NOMO-1 (cell line): ENCODE results near the gene SLCO4A1.
"Not testable (repeated sequence)": the region's sequence is repeated elsewhere in the genome, so short reads cannot be mapped to it uniquely, and the experiment has no call there.

Experiments
- DNase-seq, 2 experiments: peaks; one replicate each; lab custom pipeline; 2025; ENCODE audit not compliant: unreplicated experiment in 2 of 2; lab: John Stamatoyannopoulos, UW

Gene SLCO4A1

DNA sequence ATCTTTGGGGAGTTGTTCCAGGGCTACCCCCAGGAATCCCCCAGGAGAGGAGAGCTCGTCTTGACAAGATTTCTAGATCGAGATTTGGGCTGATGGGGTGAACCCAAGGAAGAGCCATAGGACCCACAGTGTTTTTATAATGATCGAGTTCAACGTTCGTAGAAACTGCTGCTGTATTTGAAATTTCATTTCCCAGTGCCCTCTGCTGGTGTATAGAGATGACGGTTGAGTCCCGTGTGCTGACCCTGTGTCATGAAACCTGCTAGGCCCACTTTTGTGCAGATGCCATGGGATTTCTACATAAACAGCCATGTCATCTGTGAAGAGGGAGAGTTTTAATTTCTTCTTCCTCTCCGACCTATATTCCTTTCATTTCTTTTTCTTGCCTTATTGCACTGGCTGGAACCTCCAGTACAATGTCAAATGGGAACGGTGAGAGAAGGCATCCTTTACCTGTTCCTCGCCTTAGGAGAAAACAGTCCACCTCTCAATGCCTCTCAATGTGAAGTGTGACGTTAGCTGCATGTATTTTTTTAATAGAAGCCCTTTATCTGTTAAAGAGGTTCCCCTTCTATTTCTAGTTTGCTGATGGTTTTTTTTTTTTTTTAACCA lies 37.8 kb downstream of the SLCO4A1 start:
- DNase-seq: no peak

DNA sequence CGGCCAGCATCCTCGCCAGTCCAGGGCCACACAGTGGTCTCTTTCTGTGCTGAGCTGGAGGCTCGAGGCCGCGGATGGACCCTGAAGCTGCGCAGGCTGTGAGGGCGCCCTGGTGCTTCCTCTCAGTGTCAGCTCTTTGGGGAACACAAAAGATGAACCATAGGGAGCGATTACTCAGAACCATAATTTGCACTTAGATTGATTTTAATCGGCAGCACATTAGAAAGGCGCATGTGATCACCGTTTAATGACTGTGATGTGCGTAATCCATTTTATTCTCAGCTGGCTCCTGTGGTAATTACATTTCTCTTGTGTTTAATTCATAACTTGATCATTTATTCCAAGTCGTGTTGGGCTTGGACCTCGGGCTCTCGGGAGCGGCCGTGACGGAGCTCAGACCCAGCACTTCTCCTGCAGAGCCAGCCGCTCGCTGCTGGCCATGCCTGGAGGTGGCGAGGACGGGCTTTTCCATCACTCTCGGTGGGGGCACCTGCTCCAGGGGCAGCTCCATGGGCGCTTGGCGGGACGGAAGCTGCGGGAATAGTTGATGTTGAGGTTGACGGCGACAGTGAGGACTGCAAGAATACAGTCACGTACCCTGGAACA lies 40.7 kb downstream of the SLCO4A1 start:
- DNase-seq: no peak

DNA sequence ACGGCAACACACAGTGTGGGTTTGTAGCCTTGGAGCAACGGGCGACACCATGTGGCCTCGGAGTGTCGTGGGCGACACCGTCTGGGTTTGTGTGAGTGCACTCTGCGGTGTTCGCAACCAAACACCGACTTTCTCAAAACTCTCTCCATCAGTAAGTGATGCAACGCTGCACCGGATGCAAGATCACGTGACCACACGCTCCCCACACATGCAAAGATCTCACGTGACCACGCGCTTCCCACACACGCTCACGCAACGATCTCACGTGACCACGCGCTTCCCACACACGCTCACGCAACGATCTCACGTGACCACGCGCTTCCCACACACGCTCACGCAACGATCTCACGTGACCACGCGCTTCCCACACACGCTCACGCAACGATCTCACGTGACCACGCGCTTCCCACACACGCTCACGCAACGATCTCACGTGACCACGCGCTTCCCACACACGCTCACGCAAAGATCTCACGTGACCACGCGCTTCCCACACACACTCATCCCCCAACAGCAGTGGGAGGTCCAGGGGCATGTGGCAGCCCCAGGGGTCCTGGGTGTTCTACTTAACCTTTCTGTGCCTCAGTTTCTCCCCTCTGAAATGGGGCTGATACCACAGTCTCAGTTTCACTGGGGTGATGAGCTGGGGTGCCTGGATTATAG lies 41.5 kb downstream of the SLCO4A1 start:
- DNase-seq: not testable (repeated sequence)

DNA sequence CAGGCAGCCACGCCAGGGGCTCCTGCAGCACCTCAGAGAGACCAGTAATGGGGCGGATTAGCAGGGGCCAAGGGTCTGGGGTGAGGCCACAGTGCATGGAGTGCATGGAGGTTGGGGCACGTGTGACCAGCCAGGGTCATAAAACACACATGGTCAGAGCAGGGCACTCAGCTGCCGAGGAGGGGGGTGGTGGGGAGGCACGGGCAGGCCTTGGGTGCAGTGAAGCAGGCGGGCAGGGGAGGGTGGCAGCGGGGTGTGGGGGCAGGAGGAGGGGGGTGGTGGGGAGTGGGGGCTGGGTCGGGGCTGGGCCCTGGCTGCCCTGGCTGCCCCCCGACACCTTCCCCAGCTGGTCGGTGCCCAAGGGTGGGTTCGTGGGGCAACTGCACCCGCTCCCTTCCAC lies 42.7 kb downstream of the SLCO4A1 start:
- no peak for DNase-seq

DNA sequence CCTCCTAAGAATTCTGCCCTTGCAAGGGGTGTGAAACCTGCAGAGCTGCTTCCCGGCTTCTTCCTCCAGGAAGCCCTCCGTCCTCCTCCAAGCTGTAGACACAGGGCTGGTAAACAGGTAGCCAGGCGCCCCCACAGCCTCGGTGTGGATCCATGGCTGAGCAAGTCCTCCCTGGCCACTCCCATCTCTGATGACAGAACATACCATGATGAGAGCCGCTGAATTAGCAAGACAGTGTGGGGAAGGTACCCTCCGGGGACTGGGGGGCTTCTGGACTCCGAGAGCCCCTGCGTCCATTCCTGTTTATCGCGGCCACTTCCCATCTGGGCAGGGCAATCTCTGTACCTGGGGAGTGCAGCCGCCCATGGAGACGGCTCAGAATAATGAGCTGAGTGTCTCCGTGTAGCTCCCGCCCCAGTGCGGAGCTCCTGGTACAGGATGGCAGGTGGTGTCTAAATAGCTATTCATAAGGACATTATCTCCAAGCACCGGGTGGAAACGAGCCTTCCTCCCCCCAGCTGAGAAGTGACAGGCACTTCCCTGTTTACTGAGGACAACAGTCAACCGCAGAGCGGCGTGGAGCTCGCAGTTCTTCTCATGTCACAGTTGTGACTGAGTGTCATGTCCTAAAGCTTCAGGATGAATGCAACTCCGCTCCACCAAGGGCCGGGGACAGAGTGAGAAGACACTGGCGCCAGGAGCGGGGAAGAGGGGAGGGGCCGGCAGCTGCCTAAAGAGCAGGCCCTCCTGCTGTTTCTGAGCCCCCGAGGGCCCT lies 43.7 kb downstream of the SLCO4A1 start:
- peak; percentile 72 to 91 for DNase-seq

DNA sequence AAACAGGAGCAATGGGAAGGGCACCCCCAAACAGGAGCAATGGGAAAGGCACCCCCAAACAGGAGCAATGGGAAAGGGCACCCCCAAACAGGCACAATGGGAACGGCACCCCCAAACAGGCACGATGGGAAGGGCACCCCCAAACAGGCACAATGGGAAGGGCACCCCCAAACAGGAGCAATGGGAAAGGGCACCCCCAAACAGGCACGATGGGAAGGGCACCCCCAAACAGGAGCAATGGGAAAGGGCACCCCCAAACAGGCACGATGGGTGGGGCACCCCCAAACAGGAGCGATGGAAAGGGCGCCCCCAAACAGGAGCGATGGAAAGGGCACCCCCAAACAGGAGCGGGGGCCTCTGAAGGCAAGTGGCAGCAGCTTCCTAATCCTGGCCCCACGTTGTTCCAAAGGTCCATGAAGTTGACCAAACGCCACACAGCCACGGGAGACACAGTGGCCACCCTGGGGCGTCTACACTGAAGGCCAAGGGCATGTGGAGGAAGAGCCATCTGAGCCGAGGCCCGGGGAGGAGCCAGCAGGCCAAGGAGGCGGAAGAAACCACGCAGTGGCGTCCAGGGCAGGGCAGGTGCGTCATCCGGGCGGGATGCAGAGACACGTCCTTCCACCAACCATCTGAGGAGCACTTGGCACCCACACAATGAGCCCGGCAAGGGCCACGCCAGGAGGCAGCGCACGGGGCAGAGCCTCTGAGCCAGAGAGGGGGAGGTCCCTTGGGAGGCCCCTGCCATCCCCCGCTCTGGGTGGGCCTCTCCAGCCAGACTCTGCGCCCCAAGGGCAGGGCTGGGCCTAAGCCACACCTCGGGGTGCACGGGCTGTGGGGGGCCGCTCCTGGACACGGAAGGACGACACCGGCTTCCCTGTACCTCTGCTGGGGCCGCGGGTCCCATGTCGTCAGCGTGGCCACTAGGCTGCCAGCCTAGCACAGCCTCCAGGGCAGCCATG lies 44.8 kb downstream of the SLCO4A1 start:
- no peak for DNase-seq

DNA sequence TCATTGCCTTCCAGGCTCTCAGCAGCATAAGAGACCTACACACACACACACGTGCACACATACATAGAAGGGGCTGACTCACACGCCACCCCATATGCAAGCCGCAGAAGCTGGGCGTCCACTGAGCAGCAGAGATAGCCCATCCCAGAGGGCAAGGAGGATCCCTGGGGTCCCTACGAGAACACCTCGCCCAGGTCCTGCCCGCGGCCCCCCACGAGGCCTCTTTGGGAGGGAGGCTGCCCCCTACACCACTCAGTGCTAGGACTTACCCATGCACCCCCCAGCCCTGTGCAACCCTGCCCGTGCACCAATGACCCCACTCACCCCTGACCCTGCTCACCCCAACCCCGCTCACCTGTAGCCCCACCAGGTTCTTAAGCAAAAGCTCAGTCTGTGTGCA lies 45.8 kb downstream of the SLCO4A1 start:
- DNase-seq: no peak

DNA sequence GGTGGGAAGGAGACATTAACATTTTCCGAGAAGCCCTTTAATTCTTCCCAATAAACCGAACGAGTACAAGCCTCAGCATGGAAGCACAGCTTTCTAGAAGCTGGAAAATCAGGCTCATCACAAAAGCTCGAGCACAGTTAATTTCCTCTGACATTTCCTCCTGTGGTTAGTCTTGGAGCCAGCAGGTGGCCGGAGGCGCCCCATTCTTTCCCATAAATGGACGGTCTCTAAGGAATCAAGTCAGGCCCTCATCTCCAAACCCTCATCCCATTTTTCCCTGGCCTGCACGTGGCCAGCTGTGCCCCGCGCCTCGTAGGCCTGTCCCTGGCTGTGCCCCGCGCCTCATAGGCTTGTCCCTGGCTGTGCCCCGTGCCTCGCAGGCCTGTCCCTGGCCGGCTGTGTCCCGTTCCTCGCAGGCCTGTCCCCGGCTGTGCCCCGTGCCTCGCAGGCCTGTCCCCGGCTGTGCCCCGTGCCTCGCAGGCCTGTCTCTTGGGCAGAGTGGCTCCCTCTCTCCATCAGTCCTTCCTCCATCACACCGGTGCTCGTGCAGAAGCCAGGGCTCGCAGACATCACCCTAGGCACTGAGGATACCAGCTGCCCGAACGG lies 46.7 kb downstream of the SLCO4A1 start:
- DNase-seq: no peak

DNA sequence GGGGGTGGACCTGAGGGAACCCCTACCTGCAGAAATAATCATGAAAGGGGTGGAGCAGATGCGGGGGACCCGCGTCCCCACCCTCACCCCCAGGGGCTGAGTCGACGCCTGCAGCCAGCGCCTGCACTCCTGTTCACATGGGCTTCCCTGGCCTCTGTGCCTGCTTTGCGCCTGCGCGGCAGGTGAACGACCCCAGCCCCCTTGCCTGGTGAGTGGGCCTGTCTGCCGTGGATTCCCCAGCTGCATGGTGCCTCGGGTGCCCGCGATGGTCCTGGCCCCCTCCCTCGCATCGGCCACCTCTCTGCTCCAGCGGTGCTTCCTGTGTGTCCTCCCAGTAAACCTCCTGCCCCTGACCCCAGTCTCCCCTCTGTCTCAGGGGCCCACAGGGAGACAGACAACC lies 47.6 kb downstream of the SLCO4A1 start:
- DNase-seq: no peak

DNA sequence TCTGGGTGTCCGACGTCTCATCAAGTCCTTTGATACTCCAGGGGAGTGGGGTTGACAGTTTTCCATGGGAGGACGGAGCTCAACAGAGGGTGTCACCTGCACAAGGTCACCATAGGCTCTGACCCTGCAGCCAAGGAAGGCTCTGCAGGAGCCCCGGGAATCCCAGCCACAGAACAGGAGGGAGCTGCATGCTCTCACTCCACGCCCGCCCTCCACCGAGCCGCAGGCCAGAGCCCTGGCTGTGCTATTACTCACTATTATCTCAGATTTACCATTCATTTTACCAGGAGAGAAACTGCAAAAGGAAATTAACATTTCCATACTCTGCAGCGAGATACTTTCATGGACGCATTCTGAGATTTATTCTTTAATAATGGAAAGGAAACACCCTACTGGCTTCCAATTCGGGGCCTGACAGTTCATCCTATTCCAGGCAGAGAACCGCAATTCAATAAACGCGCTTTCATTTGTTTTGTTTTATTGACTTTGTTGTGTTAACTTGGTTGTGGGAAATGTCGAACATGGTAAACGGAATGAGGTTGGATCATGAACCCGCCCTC lies 48.0 kb downstream of the SLCO4A1 start:
- DNase-seq: no peak

DNA sequence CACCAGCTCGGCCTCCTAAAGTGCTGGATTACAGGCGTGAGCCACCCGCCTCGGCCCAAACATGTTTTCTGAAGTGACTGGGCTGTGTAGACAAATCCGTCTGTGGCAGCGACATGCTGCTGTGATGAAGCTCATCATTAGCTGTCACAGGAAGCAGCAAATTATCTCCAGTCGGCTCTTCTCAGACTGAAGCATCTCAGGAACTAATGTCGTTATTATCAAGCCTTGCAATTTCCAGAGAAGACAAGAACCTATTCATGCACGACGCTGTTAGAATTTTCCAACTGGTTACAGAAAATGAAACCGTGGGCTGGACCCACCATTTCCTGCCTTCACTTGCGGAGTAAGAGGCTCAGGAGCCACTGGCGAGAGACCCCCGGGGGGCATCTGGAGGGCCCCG lies 49.2 kb downstream of the SLCO4A1 start:
- DNase-seq: no peak

DNA sequence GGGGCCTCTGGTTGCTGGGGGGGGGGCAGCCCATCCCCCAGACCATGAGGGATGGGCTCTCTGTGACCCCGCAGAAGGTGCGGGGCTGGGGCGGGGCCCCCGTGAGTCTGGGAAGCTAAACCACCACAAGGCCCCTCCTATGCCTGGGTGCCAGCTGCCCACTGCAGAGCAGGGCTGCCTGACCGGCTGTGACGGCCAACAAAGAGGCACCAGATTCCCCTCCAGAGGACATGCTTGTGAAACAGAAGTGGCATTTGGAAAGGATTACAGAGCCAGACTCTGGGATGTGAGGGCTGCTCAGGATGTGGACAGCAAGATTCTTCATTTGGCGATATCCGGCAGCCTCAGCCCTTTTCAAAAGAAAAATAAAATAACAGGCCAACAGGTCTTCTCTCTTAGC lies 49.9 kb downstream of the SLCO4A1 start:
- no peak for DNase-seq

DNA sequence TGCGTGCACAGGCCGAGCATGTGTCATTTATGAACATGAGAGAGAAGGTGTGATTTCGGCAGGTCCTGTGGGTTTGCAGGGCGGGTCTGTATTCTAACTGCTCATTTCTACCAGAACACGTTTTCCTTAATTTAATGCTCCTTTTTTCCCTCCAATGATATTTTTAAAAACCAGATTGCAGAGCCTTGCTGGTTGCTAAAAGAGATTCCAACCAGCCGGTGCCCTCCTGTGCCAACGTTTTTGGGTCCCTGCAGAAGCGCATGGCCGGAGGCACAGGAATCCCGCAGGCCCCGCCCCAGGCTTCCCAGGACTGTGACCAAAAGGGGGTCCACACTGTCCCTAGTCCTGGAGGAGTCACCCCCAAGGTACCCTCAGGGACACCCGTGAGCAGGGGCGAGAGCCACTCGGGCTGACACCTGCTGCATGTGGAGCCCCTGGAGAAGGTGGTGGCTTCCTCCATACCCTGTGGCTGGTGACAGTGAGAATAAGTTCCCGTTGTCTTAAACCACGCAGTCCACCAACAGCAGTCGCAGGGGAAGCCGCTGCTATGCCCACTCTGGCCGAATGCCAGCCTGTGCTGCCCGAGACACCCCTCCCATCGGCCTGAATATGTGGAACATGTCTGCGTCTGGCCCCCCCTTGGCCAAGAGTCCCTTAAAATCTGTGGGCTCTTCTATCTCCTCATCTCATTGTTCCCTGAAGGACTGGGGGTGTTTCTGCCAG lies 50.7 kb downstream of the SLCO4A1 start:
- no peak for DNase-seq

DNA sequence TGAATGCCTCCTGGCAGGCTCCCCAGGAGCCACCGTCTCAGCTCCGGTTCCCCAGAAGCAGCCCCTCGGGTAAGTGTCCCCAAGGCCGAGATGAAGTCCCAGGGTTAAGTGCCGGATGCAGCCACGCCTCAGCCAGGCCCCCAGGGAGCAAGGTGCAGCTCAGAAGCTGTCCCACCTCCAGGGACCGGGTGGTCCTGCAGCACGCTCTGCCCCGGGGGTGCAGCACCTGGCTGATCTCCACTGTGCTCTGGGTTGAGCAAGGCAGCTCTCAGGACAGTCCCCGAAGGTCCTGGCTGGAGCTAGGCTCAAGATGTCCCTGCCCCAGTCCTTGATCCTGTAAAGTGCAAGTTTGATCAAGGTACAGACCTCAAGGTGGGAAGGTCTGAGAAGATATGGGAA lies 51.2 kb downstream of the SLCO4A1 start:
- DNase-seq: no peak

DNA sequence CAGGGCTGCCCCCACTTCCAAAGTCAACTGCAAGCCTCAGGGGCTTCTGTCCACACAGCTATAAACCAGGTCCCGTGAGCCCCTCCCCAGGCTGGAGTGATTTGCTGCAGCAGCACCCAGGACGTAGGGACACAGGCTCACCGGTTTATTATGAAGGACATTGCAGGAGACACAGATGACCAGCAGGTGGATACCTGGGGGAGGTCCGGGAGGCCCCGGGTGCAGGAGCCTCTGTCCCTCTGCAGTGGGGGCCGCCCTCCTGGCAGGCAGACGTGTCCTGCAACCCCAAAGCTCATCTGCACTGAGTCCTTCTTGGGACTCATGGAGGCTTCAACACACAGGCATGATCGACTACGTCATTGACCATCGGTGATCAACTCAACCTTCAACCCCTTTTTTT lies 51.8 kb downstream of the SLCO4A1 start:
- no peak for DNase-seq

DNA sequence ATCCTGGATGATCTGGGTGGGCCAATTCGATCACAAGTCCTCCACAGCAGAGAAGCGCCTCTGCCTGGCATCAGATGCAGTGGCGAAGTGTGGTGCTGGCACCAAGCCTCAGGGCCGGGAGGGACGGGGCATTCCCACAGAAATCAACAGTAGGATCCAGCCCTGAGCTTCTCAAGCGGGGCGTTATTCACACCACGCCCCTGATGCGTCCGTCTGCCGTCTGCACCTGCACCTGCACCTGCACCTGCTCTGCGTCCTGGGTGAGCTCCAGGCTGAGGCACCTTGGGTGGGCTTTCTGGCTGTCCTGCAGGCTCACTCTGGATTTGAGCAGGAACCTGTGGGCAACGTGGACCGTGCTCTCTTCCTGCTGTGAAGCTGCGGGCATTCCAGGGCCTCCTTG lies 52.6 kb downstream of the SLCO4A1 start:
- DNase-seq: no peak

DNA sequence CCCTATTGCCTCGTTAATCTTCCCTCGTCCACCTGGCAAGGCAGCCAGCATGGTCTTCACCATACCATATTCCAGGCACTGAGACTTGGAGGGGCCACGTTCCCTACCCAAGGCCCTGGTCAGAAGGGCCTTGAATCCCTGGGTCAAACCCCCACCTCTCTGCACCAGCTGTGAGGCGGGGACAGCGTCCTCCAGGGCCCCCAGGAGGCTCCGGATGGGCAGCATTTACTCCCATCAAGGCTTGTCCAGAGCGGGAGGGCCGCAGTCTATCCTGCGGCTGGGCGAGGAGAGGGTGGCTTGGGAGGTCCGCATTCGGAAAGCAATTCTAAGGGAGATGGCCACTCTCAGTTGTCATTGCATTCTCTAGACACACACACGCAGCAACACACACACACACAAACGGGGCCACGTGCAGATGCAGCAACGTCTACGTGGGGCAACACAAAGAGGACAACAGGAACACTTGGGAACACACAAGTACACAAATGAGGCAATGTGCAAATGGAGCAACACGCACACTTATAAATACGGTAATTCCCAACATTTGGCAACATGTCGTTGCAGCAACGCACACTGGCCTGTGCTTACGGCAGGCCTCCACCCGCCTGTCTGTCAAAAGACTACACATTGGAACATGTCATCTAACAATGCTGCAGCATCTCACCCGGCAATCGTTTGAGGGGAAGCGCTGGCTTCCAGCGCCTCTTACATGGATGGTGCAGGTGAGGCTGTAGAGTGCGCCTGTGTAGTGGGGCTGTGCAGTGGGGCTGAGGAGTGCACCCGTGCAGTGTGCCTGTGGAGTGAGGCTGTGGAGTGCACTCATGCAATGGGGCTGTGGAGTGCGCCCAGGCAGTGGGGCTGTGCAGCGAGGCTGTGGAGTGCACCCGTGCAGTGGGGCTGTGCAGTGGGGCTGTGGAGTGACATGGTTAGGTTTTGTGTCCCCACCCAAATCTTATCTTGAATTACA lies 53.4 kb downstream of the SLCO4A1 start:
- DNase-seq: no peak

DNA sequence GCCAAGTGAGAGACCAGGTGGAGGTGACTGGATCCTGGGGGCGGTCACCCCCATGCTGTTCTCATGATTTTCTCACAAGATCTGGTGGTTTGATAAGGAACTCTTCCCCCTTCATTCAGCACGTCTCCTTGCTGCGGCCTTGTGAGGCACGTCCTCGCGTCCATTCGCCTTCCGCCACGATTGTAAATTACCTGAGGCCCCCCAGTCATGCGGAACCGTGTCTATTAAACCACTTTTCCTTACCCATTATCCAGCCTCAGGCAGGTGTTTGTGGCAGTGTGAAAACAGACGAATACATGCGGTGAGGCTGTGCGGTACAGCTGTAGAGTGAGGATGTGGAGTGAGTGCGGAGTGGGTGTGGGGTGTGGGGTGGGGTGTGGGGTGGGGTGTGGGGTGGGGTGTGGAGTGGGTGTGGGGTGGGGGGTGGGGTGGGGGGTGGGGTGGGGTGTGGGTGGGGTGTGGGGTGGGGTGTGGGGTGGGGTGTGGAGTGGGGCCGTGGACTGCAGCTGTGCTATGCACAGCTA lies 54.2 kb downstream of the SLCO4A1 start:
- no peak for DNase-seq
